Endothelial cell (in vitro differentiated cells): ENCODE data around the gene UBALD2. TPM values are rescaled to one million over a fixed set of nuclear protein-coding genes. Genes with fewer than 3 reads are reported as not detected.
A peak's percentile ranks its signal among the peaks of the same experiment; 100 is the strongest.

Experiments
- DNase-seq: peaks from one replicate; pipeline ENCODE4 v3.0.0; 2021; ENCODE audit warnings: low spot score
- H3K27ac Mint-ChIP-seq: one replicate; pipeline ENCODE4 v1.8.0; 2021; ENCODE audit warnings: mixed read lengths, inconsistent platforms; ENCODE audit not compliant: unreplicated experiment
- H3K27me3 Mint-ChIP-seq: one replicate; pipeline ENCODE4 v1.8.0; 2021; ENCODE audit warnings: mild to moderate bottlenecking, moderate library complexity, mixed read lengths, inconsistent platforms; ENCODE audit not compliant: unreplicated experiment
- H3K36me3 Mint-ChIP-seq: one replicate; pipeline ENCODE4 v1.8.0; 2021; ENCODE audit warnings: mild to moderate bottlenecking, low read depth, mixed read lengths, inconsistent platforms; ENCODE audit not compliant: unreplicated experiment
- H3K4me1 Mint-ChIP-seq: one replicate; pipeline ENCODE4 v1.8.0; 2021; ENCODE audit warnings: mild to moderate bottlenecking, mixed read lengths, inconsistent platforms; ENCODE audit not compliant: unreplicated experiment
- H3K4me3 Mint-ChIP-seq: one replicate; pipeline ENCODE4 v1.8.0; 2021; ENCODE audit warnings: mild to moderate bottlenecking, mixed read lengths, inconsistent platforms; ENCODE audit not compliant: unreplicated experiment
- H3K9me3 Mint-ChIP-seq: one replicate; pipeline ENCODE4 v1.8.0; 2021; ENCODE audit warnings: mixed read lengths, inconsistent platforms; ENCODE audit not compliant: unreplicated experiment
- CTCF ChIP-seq: fragments of 200-600 bp; sonication (generic); IDR thresholded peaks from one replicate; pipeline ENCODE4 v1.5.0; 2021; ENCODE audit warnings: antibody characterized with exemption; ENCODE audit not compliant: unreplicated experiment
- total RNA-seq: library from RNA; stranded (reverse); fragmentation: NEBNext Ultra II Directional; extraction: Animal tissue kit (Norgen Biotek cat#: 25700); gene quantifications from one replicate; pipeline ENCODE4 v1.2.1, GENCODE V29; 2021; ENCODE audit not compliant: unreplicated experiment

UBALD2 gene
- total RNA-seq, 1 donor from 2014 or later, result 90.4 TPM

- DNase-seq, result no peak
- Mint-ChIP-seq H3K27ac (no peak overlapping the region), H3K9me3 (no peaks in the 10 kb centered on the region), H3K4me1 (peaks cover 8% of the 10 kb centered on the region), H3K4me3 (no peak overlapping the region), H3K27me3 (peaks cover 21% of the 10 kb centered on the region), H3K36me3 (peaks cover 11% of the 10 kb centered on the region)
- TF ChIP-seq CTCF, result no peak
These were observed 10.4 kb downstream of the UBALD2 start for GRCh38 chr17:76275382-76276068.

GRCh38 chr17:76276069-76276431 lies 10.9 kb downstream of the UBALD2 start:
- no peaks in the 10 kb centered on the region for H3K9me3 Mint-ChIP-seq
- no peak overlapping the region for H3K27ac Mint-ChIP-seq
- TF ChIP-seq CTCF, result no peak
- H3K36me3 Mint-ChIP-seq, result peaks cover 11% of the 10 kb centered on the region
- H3K27me3 Mint-ChIP-seq, result peaks cover 16% of the 10 kb centered on the region
- peaks cover 7% of the 10 kb centered on the region for H3K4me1 Mint-ChIP-seq
- no peak overlapping the region for H3K4me3 Mint-ChIP-seq
- no peak for DNase-seq

GRCh38 chr17:76276461-76277299 lies 11.5 kb downstream of the UBALD2 start:
- peaks cover 3% of the 10 kb centered on the region for H3K4me1 Mint-ChIP-seq
- no peak overlapping the region for H3K27ac Mint-ChIP-seq
- no peak for TF ChIP-seq CTCF
- no peak for DNase-seq
- H3K27me3 Mint-ChIP-seq, result peaks cover 13% of the 10 kb centered on the region
- peaks cover 11% of the 10 kb centered on the region for H3K36me3 Mint-ChIP-seq
- no peak overlapping the region for H3K4me3 Mint-ChIP-seq
- H3K9me3 Mint-ChIP-seq, result no peaks in the 10 kb centered on the region

GRCh38 chr17:76277300-76278267 lies 12.4 kb downstream of the UBALD2 start:
- no peak for DNase-seq
- H3K4me1 Mint-ChIP-seq, result peaks cover 3% of the 10 kb centered on the region
- peaks cover 14% of the 10 kb centered on the region for H3K27me3 Mint-ChIP-seq
- peaks cover 15% of the 10 kb centered on the region for H3K36me3 Mint-ChIP-seq
- no peaks in the 10 kb centered on the region for H3K9me3 Mint-ChIP-seq
- TF ChIP-seq CTCF, result no peak
- no peak overlapping the region for H3K27ac Mint-ChIP-seq
- H3K4me3 Mint-ChIP-seq, result peak overlapping the region; percentile 10
